ENCODE data around the gene TRIM47. TPM values are rescaled to one million over a fixed set of nuclear protein-coding genes. Genes with fewer than 3 reads are reported as not detected.

Gene TRIM47
- total RNA-seq, 2 donors from 2014 or later: 4.5 to 9.4 TPM

GRCh38 chr17:75847614-75848522, 30.5 kb downstream of the TRIM47 start:
- H3K36me3 Mint-ChIP-seq (ENCODE audit: low read depth): peaks cover 2% of the 10 kb centered on the region

GRCh38 chr17:75846692-75847613, 31.4 kb downstream of the TRIM47 start:
- DNase-seq: no peak
- ATAC-seq: no peak
- peaks cover 2% of the 10 kb centered on the region for H3K36me3 Mint-ChIP-seq (ENCODE audit: low read depth)
- no peak overlapping the region for H3K4me3 Mint-ChIP-seq
- no peak overlapping the region for H3K27ac Mint-ChIP-seq
- no peaks in the 10 kb centered on the region for H3K9me3 ChIP-seq (ENCODE audit: control insufficient read depth, low read length, poor library complexity, severe bottlenecking)
- H3K4me1 Mint-ChIP-seq: peaks cover 15% of the 10 kb centered on the region
- H3K27me3 Mint-ChIP-seq: no peaks in the 10 kb centered on the region

More at GRCh38 chr17:75847614-75848522, 30.5 kb downstream of the TRIM47 start:
- no peaks in the 10 kb centered on the region for H3K9me3 ChIP-seq (ENCODE audit: control insufficient read depth, low read length, poor library complexity, severe bottlenecking)
- Mint-ChIP-seq H3K27ac (no peak overlapping the region), H3K27me3 (no peaks in the 10 kb centered on the region), H3K4me3 (peak overlapping the region; percentile 21), H3K4me1 (peaks cover 14% of the 10 kb centered on the region)
- DNase-seq (no peak), ATAC-seq (no peak)

- Mint-ChIP-seq H3K4me1 (peaks cover 15% of the 10 kb centered on the region), H3K27me3 (no peaks in the 10 kb centered on the region), H3K36me3 (ENCODE audit: low read depth) (peaks cover 2% of the 10 kb centered on the region), H3K4me3 (peak overlapping the region; percentile 55), H3K27ac (no peak overlapping the region)
- no peaks in the 10 kb centered on the region for H3K9me3 ChIP-seq (ENCODE audit: control insufficient read depth, low read length, poor library complexity, severe bottlenecking)
- ATAC-seq (no peak), DNase-seq (no peak)
Measured at GRCh38 chr17:75845933-75846691, 32.3 kb downstream of the TRIM47 start.

GRCh38 chr17:75845058-75845711, 33.2 kb downstream of the TRIM47 start:
- Mint-ChIP-seq H3K4me3 (peak overlapping the region; percentile 66), H3K27ac (peak overlapping the region; percentile 8), H3K27me3 (no peaks in the 10 kb centered on the region), H3K36me3 (ENCODE audit: low read depth) (peaks cover 2% of the 10 kb centered on the region), H3K4me1 (peaks cover 15% of the 10 kb centered on the region)
- DNase-seq (peak in 2 of 3 donors; percentile 42 to 46), ATAC-seq (peak; percentile 56)
- H3K9me3 ChIP-seq (ENCODE audit: control insufficient read depth, low read length, poor library complexity, severe bottlenecking): no peaks in the 10 kb centered on the region

GRCh38 chr17:75844530-75845057, 33.8 kb downstream of the TRIM47 start:
- DNase-seq: no peak
- Mint-ChIP-seq H3K36me3 (ENCODE audit: low read depth) (peaks cover 2% of the 10 kb centered on the region), H3K4me3 (peak overlapping the region; percentile 93), H3K27me3 (no peaks in the 10 kb centered on the region), H3K27ac (peak overlapping the region; percentile 84), H3K4me1 (peaks cover 15% of the 10 kb centered on the region)
- no peaks in the 10 kb centered on the region for H3K9me3 ChIP-seq (ENCODE audit: control insufficient read depth, low read length, poor library complexity, severe bottlenecking)
- peak; percentile 12 for ATAC-seq

GRCh38 chr17:75843577-75844529, 34.5 kb downstream of the TRIM47 start, which contains the start of gene UNC13D:
Gene UNC13D (minus strand): TSS chr17:75844404. CDS start chr17:75844337, 67 bp downstream.
- no peaks in the 10 kb centered on the region for H3K9me3 ChIP-seq (ENCODE audit: control insufficient read depth, low read length, poor library complexity, severe bottlenecking)
- H3K36me3 Mint-ChIP-seq (ENCODE audit: low read depth): peaks cover 2% of the 10 kb centered on the region
- peaks cover 15% of the 10 kb centered on the region for H3K4me1 Mint-ChIP-seq
- no peaks in the 10 kb centered on the region for H3K27me3 Mint-ChIP-seq
- ATAC-seq (peak; percentile 71), DNase-seq (peak; percentile 39 to 56 (median 46))
- peak within 1 kb of the TSS; percentile 93 for H3K4me3 Mint-ChIP-seq
- H3K27ac Mint-ChIP-seq: peak within 1 kb of the TSS; percentile 84

GRCh38 chr17:75842963-75843576, 35.3 kb downstream of the TRIM47 start:
- ATAC-seq: peak; percentile 47
- H3K36me3 Mint-ChIP-seq (ENCODE audit: low read depth): peaks cover 2% of the 10 kb centered on the region
- no peaks in the 10 kb centered on the region for H3K9me3 ChIP-seq (ENCODE audit: control insufficient read depth, low read length, poor library complexity, severe bottlenecking)
- H3K4me3 Mint-ChIP-seq: peak overlapping the region; percentile 93
- DNase-seq: no peak
- peak overlapping the region; percentile 84 for H3K27ac Mint-ChIP-seq
- peaks cover 9% of the 10 kb centered on the region for H3K4me1 Mint-ChIP-seq
- H3K27me3 Mint-ChIP-seq: no peaks in the 10 kb centered on the region

- Mint-ChIP-seq H3K4me3 (peak overlapping the region; percentile 93), H3K27me3 (no peaks in the 10 kb centered on the region), H3K4me1 (peaks cover 9% of the 10 kb centered on the region), H3K36me3 (ENCODE audit: low read depth) (peaks cover 2% of the 10 kb centered on the region), H3K27ac (peak overlapping the region; percentile 79)
- H3K9me3 ChIP-seq (ENCODE audit: control insufficient read depth, low read length, poor library complexity, severe bottlenecking): no peaks in the 10 kb centered on the region
- ATAC-seq (no peak), DNase-seq (no peak)
Measured at GRCh38 chr17:75842411-75842810, 36.0 kb downstream of the TRIM47 start.

GRCh38 chr17:75840799-75841164, 37.6 kb downstream of the TRIM47 start:
- H3K36me3 Mint-ChIP-seq (ENCODE audit: low read depth): peaks cover 2% of the 10 kb centered on the region
- DNase-seq (no peak), ATAC-seq (no peak)
- no peak overlapping the region for H3K4me3 Mint-ChIP-seq
- peaks cover 9% of the 10 kb centered on the region for H3K4me1 Mint-ChIP-seq
- H3K9me3 ChIP-seq (ENCODE audit: control insufficient read depth, low read length, poor library complexity, severe bottlenecking): no peaks in the 10 kb centered on the region
- no peaks in the 10 kb centered on the region for H3K27me3 Mint-ChIP-seq
- H3K27ac Mint-ChIP-seq: no peak overlapping the region

GRCh38 chr17:75839942-75840798, 38.2 kb downstream of the TRIM47 start:
- peaks cover 2% of the 10 kb centered on the region for H3K36me3 Mint-ChIP-seq (ENCODE audit: low read depth)
- H3K4me3 Mint-ChIP-seq: no peak overlapping the region

More at GRCh38 chr17:75839942-75840798, 38.2 kb downstream of the TRIM47 start:
- no peak for ATAC-seq
- DNase-seq: no peak
- Mint-ChIP-seq H3K4me1 (peaks cover 5% of the 10 kb centered on the region), H3K27ac (no peak overlapping the region), H3K27me3 (no peaks in the 10 kb centered on the region)
- H3K9me3 ChIP-seq (ENCODE audit: control insufficient read depth, low read length, poor library complexity, severe bottlenecking): no peaks in the 10 kb centered on the region
